SK-N-SH treated with all-trans-retinoic acid at 6 μM for 48 hours (cell line): ENCODE measurements around the gene TFPI.

Source experiments
- BACH2 ChIP-seq: fragments of 250-450 bp; sonication (Bioruptor Pico); IDR thresholded peaks from 2 replicates; pipeline ENCODE4 v1.9.0; 2021; ENCODE audit warnings: mild to moderate bottlenecking, borderline replicate concordance
- PATZ1 ChIP-seq: fragments of 250-450 bp; sonication (Bioruptor Pico); IDR thresholded peaks from 2 replicates; pipeline ENCODE4 v1.8.0; 2020; ENCODE audit warnings: mild to moderate bottlenecking, moderate library complexity, borderline replicate concordance
- ZFP30 ChIP-seq: fragments of 450-650 bp; formaldehyde crosslinking; IDR thresholded peaks from 2 replicates; pipeline ENCODE4 v1.5.0; 2022; ENCODE audit warnings: mild to moderate bottlenecking, moderate library complexity

- TF ChIP-seq ZFP30 (no peak), BACH2 (CRISPR knock-in tag) (no peak), PATZ1 (CRISPR knock-in tag) (no peak)
Measured at GRCh38 chr2:187438455-187438854, 115.8 kb downstream of the TFPI start.
